HepG2 (cell line): Measurements from ENCODE around the gene TCFL5. TPM values are rescaled to one million over a fixed set of nuclear protein-coding genes. Genes with fewer than 3 reads are reported as not detected.

Experiments
- ARID2 ChIP-seq: sonication (generic); formaldehyde crosslinking; IDR thresholded peaks from 2 replicates; pipeline ENCODE4 v1.8.1; 2022; ENCODE audit warnings: mild to moderate bottlenecking, missing genetic modification reagents, borderline replicate concordance
- FOXJ3 ChIP-seq: sonication (generic); formaldehyde crosslinking; IDR thresholded peaks from 2 replicates; pipeline ENCODE4 v1.4.0; 2020; ENCODE audit warnings: missing genetic modification reagents, mild to moderate bottlenecking, borderline replicate concordance
- FOXP1 ChIP-seq, 2 experiments: fragments of 450-650 bp in 1 of 2; IDR thresholded peaks; 2 replicates each; pipeline ENCODE4 v1.6.1; 2017 to 2018; ENCODE audit warnings: antibody characterized with exemption in 1 of 2
- GABPA ChIP-seq, 2 experiments: IDR thresholded peaks; 2 replicates each; pipeline ENCODE4 v1.6.1; 2011 to 2016; ENCODE audit warnings: low read depth in 2 of 2, low read length in 1 of 2, missing biosample characterization in 1 of 2, missing genetic modification characterization in 1 of 2
- HNRNPK ChIP-seq: fragments of 200-400 bp; formaldehyde crosslinking; IDR thresholded peaks from 2 replicates; pipeline ENCODE4 v1.6.1; 2018; ENCODE audit warnings: low read length, low read depth, moderate library complexity, mild to moderate bottlenecking; ENCODE audit not compliant: poor library complexity, severe bottlenecking
- KDM1A ChIP-seq: IDR thresholded peaks from 2 replicates; pipeline ENCODE4 v1.6.1; 2016; ENCODE audit warnings: missing compliant biosample characterization
- NR2C2 ChIP-seq: sonication (generic); formaldehyde crosslinking; IDR thresholded peaks from 2 replicates; pipeline ENCODE4 v1.4.0; 2020; ENCODE audit warnings: missing genetic modification reagents, mild to moderate bottlenecking, moderate library complexity, borderline replicate concordance
- SAP130 ChIP-seq: IDR thresholded peaks from 2 replicates; pipeline ENCODE4 v1.6.1; 2016; ENCODE audit warnings: low read depth
- SATB2 ChIP-seq: sonication (generic); formaldehyde crosslinking; IDR thresholded peaks from 2 replicates; pipeline ENCODE4 v1.5.0; 2020; ENCODE audit warnings: missing genetic modification reagents
- SMYD3 ChIP-seq: sonication (generic); formaldehyde crosslinking; IDR thresholded peaks from 2 replicates; pipeline ENCODE4 v1.8.1; 2023; ENCODE audit warnings: mild to moderate bottlenecking, missing genetic modification reagents
- ZFP36L1 ChIP-seq: sonication (generic); formaldehyde crosslinking; IDR thresholded peaks from 2 replicates; pipeline ENCODE4 v1.8.0; 2022; ENCODE audit warnings: mild to moderate bottlenecking, missing genetic modification reagents, moderate library complexity
- ZNF180 ChIP-seq: sonication (generic); formaldehyde crosslinking; IDR thresholded peaks from 2 replicates; pipeline ENCODE4 v1.4.0; 2020; ENCODE audit warnings: low read depth, missing genetic modification reagents, borderline replicate concordance
- ZNF282 ChIP-seq: fragments of 450-650 bp; IDR thresholded peaks from 2 replicates; pipeline ENCODE4 v1.6.1; 2018; ENCODE audit not compliant: partially characterized antibody
- ZNF354B ChIP-seq: sonication (generic); formaldehyde crosslinking; IDR thresholded peaks from 2 replicates; pipeline ENCODE4 v1.8.0; 2022; ENCODE audit warnings: mild to moderate bottlenecking, missing genetic modification reagents
- ZNF775 ChIP-seq: sonication (generic); formaldehyde crosslinking; IDR thresholded peaks from 2 replicates; pipeline ENCODE4 v1.4.0; 2020; ENCODE audit warnings: missing genetic modification reagents, mild to moderate bottlenecking, moderate library complexity, borderline replicate concordance
- ZNF776 ChIP-seq: sonication (generic); formaldehyde crosslinking; IDR thresholded peaks from 2 replicates; pipeline ENCODE4 v1.4.0; 2020; ENCODE audit warnings: mild to moderate bottlenecking, missing genetic modification reagents
- polyA plus RNA-seq, 8 experiments: library from polyadenylated mRNA; depleted of rRNA in 3 of 8; stranded (reverse) in 7 of 8; unstranded in 1 of 8; fragments of >200 nt; fragmentation: Illumina TruSeq in 4 of 8; extraction: Trizol in 4 of 8; gene quantifications; 2 replicates each; pipeline versions ENCODE4 v1.2.1 to v1.2.3, GENCODE V29; 2011 to 2016; ENCODE audit warnings: low read depth in 4 of 8, missing spikeins in 1 of 8, mixed read lengths in 1 of 8; ENCODE audit not compliant: insufficient read depth in 1 of 8
- total RNA-seq, 5 experiments: library from RNA; depleted of rRNA; stranded (reverse); fragments of >200 nt; fragmentation: Illumina TruSeq; extraction: Trizol; gene quantifications; 2 replicates each; pipeline ENCODE4 v1.2.3, GENCODE V29; 2016; ENCODE audit warnings: low read depth in 1 of 5
- TF ChIP-seq, protein P1 (sequence below): sonication (generic); formaldehyde crosslinking; conservative IDR thresholded peaks from 2 replicates; pipeline ENCODE4 v1.4.0; 2020; ENCODE audit warnings: missing genetic modification reagents
- TF ChIP-seq, protein P2 (sequence below): sonication (generic); formaldehyde crosslinking; IDR thresholded peaks from 2 replicates; pipeline ENCODE4 v1.4.0; 2020; ENCODE audit warnings: missing genetic modification reagents, borderline replicate concordance
- TF ChIP-seq, protein P3 (sequence below): sonication (generic); formaldehyde crosslinking; IDR thresholded peaks from 2 replicates; pipeline ENCODE4 v1.5.0; 2020; ENCODE audit warnings: missing genetic modification reagents
- TF ChIP-seq, protein P4 (sequence below): sonication (generic); formaldehyde crosslinking; IDR thresholded peaks from 2 replicates; pipeline ENCODE4 v1.5.1; 2020; ENCODE audit warnings: missing genetic modification reagents, mild to moderate bottlenecking, borderline replicate concordance
- TF ChIP-seq, protein P5 (sequence below): sonication (generic); formaldehyde crosslinking; IDR thresholded peaks from 2 replicates; pipeline ENCODE4 v1.5.1; 2020; ENCODE audit warnings: mild to moderate bottlenecking, missing genetic modification reagents, moderate library complexity
- TF ChIP-seq, protein P6 (sequence below): sonication (generic); formaldehyde crosslinking; IDR thresholded peaks from 2 replicates; pipeline ENCODE4 v1.5.0; 2020; ENCODE audit warnings: missing genetic modification reagents

TCFL5 gene
- total and polyA plus RNA-seq, 2 of the 13 experiments (the other 11 are each of a cell fraction or from before 2014, with no cell fraction given), result 14.8 to 20.0 TPM

DNA sequence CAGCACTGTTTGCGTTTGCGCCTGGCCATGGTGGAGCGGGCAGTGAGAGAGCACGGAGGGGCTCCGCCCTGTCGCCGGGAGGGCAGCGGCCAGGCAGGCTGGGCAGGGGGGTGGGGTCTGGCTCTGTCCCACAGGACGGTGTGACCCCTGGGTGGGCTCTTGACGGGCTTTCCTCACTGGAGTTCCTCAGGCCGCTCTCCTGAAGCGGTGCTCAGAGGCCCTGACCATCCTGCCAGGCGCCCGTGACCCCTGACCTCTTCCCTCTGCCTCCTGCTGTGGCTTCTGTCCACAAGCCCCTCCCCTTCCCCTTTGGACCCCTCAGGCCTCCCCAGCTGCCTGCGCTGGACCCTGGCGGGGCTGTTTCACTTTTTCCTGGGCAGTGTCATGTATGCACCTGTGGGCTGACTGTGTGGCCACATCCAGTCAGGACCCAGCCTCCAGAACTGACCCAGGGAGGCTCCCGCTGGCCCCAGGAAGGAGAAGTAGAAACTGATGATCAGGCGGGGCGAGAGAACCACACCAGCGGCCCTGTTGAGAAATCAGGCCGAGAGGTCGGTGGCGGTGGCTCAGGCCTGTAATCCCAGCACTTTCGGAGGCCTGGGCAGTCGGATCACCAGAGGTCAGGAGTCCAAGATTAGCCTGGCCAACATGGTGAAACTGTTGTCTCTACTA lies 55.8 kb downstream of the TCFL5 start (continued):
- TF ChIP-seq NR2C2 (CRISPR knock-in tag) (peak; percentile 99), ZNF180 (no peak), SATB2 (CRISPR knock-in tag) (peak; percentile 80; the same call in 1 of the 2 replicates), SAP130 (peak; percentile 98), ZNF776 (CRISPR knock-in tag) (no peak), ZFP36L1 (CRISPR knock-in tag) (peak; percentile 57), FOXP1 (IDR thresholded peaks at IDR 0.05) (no peak), FOXP1 (CRISPR knock-in tag; IDR thresholded peaks at IDR 0.05) (peak; percentile 53; the same call in 1 of the 2 replicates), ZNF775 (CRISPR knock-in tag) (peak; percentile 94; the same call in 1 of the 2 replicates), ZNF282 (no peak), FOXJ3 (CRISPR knock-in tag) (peak; percentile 71; the same call in 1 of the 2 replicates), ZNF354B (CRISPR knock-in tag) (no peak), KDM1A (CRISPR knock-in tag) (peak; percentile 60; the same call in 1 of the 2 replicates), HNRNPK (peak; percentile 47), SMYD3 (no peak), ARID2 (CRISPR knock-in tag) (no peak), GABPA (IDR thresholded peaks at IDR 0.05; ENCODE audit: low read depth, low read length) (no peak), GABPA (CRISPR knock-in tag; IDR thresholded peaks at IDR 0.05; ENCODE audit: low read depth) (peak; percentile 75)
- TF ChIP-seq, protein P1, sequence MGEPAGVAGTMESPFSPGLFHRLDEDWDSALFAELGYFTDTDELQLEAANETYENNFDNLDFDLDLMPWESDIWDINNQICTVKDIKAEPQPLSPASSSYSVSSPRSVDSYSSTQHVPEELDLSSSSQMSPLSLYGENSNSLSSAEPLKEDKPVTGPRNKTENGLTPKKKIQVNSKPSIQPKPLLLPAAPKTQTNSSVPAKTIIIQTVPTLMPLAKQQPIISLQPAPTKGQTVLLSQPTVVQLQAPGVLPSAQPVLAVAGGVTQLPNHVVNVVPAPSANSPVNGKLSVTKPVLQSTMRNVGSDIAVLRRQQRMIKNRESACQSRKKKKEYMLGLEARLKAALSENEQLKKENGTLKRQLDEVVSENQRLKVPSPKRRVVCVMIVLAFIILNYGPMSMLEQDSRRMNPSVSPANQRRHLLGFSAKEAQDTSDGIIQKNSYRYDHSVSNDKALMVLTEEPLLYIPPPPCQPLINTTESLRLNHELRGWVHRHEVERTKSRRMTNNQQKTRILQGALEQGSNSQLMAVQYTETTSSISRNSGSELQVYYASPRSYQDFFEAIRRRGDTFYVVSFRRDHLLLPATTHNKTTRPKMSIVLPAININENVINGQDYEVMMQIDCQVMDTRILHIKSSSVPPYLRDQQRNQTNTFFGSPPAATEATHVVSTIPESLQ, result no peak; the same call in 1 of the 2 replicates
- TF ChIP-seq, protein P2, sequence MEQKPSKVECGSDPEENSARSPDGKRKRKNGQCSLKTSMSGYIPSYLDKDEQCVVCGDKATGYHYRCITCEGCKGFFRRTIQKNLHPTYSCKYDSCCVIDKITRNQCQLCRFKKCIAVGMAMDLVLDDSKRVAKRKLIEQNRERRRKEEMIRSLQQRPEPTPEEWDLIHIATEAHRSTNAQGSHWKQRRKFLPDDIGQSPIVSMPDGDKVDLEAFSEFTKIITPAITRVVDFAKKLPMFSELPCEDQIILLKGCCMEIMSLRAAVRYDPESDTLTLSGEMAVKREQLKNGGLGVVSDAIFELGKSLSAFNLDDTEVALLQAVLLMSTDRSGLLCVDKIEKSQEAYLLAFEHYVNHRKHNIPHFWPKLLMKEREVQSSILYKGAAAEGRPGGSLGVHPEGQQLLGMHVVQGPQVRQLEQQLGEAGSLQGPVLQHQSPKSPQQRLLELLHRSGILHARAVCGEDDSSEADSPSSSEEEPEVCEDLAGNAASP (CRISPR knock-in tag), result peak; percentile 68
- TF ChIP-seq, protein P3, sequence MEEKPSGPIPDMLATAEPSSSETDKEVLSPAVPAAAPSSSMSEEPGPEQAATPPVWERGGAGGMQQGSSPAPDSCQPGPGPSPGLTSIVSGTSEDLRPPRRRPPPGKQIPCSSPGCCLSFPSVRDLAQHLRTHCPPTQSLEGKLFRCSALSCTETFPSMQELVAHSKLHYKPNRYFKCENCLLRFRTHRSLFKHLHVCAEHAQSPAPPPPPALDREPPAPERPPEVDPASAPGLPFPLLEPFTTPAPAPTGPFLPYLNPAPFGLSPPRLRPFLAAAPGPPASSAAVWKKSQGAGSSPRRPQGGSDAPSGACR (CRISPR knock-in tag), result peak; percentile 90
- TF ChIP-seq, protein P4, sequence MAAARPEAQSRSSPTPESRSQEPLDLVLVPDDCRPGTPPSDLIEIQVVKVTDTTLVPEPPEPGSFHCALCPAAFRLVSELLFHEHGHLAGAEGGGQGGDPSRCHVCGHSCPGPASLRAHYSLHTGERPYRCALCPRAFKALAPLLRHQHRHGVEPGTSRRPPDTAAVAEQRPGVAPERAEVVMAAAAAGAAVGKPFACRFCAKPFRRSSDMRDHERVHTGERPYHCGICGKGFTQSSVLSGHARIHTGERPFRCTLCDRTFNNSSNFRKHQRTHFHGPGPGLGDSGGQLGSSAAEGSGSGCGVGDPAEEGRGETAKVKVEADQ, result no peak
- TF ChIP-seq, protein P5, sequence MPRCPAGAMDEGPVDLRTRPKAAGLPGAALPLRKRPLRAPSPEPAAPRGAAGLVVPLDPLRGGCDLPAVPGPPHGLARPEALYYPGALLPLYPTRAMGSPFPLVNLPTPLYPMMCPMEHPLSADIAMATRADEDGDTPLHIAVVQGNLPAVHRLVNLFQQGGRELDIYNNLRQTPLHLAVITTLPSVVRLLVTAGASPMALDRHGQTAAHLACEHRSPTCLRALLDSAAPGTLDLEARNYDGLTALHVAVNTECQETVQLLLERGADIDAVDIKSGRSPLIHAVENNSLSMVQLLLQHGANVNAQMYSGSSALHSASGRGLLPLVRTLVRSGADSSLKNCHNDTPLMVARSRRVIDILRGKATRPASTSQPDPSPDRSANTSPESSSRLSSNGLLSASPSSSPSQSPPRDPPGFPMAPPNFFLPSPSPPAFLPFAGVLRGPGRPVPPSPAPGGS, result no peak
- TF ChIP-seq, protein P6, sequence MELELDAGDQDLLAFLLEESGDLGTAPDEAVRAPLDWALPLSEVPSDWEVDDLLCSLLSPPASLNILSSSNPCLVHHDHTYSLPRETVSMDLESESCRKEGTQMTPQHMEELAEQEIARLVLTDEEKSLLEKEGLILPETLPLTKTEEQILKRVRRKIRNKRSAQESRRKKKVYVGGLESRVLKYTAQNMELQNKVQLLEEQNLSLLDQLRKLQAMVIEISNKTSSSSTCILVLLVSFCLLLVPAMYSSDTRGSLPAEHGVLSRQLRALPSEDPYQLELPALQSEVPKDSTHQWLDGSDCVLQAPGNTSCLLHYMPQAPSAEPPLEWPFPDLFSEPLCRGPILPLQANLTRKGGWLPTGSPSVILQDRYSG, result peak; percentile 77; the same call in 1 of the 2 replicates
